GM21526 (cell line): ENCODE measurements around the gene KLHL22.
A peak's percentile ranks its signal among the peaks of the same experiment; 100 is the strongest.
"Not testable (repeated sequence)": the region's sequence is repeated elsewhere in the genome, so short reads cannot be mapped to it uniquely, and the experiment has no call there.

ENCODE experiments used
- ATAC-seq: cut with Tn5 transposase; IDR thresholded peaks from one replicate; pipeline ENCODE4 v1.9.1; 2021; ENCODE audit warnings: moderate library complexity; ENCODE audit not compliant: unreplicated experiment, low FRiP score

The KLHL22 gene

DNA sequence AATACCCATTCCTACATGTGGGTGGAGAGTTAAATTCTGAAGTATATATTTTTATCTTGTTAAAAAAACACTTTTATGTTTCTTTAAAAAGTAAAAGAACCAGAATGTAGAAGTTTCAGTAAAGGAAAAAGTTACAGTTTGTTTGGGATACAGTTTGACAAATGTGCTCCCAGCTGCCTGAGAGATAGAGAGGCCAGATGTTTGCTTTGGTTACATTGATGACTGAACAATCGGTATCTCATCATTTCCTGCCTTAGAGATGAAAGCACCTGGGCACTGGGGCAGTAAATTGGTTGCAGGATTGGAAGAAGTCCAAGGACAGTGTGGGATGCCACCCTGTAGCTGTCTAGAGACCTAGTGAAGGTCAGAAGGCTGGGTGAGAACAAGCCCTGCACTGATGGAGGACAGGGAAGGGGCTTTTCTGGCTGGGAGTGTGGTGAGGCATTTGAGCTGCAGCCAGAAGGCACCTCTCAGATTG, 28.4 kb upstream of the KLHL22 start:
- no peak for ATAC-seq

- ATAC-seq, result no peak
Observed at GRCh38 chr22:20523086-20523983, 27.7 kb upstream of the KLHL22 start.

DNA sequence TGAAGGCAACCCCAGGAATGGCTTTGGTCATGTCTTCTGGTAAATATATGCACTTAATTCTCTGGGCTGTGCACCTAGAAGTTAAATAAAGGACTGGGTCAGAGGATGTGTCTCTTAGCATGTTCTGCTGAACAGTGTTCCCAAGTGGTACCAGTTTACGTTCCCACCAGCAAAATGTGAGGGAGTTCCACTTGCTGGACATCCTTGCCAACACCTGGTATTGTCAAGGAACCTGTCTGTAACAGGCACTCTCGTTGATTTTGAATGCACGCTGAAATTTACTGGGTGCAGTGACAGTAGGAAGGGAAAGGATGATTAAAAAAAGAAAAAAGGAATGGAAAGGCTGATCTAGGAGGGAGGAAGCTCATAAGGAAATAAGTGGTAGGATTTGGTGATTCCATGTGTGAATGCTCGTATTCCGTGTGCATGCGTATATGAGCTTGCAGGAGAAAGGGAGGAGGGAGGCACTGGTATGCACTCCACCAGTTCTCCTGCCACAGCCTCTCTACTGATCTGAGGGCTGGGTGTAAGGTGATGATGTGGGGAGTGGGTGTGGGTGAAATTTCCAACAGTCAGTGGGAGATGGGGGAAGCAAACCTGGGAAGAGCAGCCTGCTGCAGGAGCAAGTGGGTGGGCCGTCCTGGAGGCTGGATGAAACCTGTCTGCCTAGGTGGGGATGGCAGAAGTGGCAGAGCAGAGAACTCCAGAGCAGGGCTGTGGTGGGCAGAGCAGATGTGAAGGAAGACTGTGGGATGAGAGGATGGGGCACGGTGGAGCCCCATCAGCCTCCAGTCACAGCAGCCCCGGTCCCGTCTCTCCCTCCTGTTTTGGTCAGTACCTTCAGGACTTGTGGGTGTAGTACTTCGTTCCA, 26.8 kb upstream of the KLHL22 start:
- ATAC-seq, result no peak

DNA sequence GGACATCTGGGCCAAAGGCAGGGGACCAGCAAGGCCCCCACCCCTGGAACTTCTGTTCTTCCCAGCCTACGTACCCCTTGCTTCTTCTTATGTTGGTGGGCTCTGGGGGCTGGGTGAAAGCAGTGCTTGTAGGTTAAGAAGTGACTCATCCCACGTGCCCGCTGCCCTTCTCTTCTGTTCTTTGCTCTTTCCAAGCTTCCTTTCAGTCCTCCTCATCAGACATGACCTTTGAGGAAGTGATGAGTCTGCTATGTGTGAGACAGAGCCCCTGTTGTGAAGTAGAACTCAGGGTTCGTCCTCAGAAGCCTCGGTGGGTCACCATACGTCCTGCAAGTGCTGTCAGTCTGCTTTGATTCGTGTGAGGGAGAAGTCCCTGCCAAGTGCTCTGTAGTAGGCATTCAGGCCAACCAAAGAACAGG, 24.5 kb upstream of the KLHL22 start:
- no peak for ATAC-seq

GRCh38 chr22:20519558-20519957, 24.0 kb upstream of the KLHL22 start:
- ATAC-seq, result no peak

DNA sequence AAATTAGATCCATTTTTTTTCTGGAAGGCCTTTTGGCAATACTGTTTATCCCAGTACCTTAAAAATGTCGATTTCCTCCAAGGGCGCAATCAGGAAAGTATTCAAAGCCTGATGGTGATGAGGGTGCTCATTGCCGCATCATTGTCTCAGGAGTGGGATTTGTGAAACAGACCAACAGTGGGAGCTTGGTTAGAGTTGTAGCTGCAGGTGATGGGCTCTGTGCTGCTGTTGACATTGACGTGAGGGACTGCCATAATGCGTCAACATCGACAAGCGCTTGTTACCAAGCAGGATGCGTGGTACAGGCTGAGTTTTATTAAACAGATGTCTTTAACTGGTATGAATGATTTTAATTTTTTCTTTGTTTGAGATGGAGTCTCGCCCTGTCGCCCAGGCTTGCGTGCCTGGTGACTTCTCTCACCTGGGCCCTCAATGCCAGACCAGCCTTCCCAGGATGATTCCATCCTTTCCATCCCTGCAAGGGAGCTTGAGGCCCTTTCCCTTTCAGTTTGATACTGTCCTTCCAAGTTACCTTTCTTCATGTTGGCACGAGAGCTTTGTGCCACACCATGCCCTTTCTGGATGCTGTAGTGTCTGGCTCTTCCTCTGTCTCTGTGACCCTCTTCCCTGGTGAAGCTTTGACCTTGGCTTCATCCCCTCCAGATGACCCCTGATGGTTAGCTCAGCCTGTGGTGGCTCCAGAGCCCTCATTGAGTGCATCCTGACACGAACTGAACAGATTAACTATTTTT, 22.4 kb upstream of the KLHL22 start:
- ATAC-seq, result no peak

GRCh38 chr22:20517422-20517821, 21.8 kb upstream of the KLHL22 start:
- no peak for ATAC-seq

- ATAC-seq, result no peak
Observed at GRCh38 chr22:20516399-20516798, 20.8 kb upstream of the KLHL22 start.

GRCh38 chr22:20514658-20515406, 19.2 kb upstream of the KLHL22 start:
- ATAC-seq, result no peak

DNA sequence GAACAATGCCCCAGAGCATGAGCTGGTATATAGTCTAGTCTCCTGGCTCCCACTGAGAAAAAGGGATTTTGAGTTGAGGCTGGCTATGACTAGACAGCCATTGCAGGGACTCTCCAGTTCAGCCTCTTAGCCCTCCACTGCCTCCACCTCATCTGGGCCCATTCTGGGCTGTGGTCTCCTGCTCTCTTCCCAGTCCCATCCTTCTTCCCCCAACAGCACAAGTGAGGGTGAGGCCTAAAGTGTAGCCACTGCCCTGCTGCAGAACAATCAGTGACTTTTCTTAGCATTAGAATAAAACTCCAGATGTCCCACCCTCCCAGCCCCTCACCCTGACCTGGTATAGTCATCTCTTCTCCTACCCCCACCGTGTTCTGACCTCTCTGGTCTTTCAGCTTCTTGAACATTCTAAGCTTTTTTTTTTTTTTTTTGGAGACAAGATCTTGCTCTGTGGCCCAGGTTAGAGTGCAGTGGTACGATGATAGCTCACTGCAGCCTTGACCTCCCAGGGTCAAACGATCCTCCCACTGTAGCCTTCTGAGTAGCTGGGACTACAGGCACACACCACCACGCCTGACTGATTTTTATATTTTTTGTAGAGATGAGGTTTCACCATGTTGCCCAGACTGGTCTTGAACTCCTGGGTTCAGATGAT, 16.1 kb upstream of the KLHL22 start:
- ATAC-seq, result no peak

GRCh38 chr22:20510811-20511577, 15.4 kb upstream of the KLHL22 start:
- no peak for ATAC-seq

DNA sequence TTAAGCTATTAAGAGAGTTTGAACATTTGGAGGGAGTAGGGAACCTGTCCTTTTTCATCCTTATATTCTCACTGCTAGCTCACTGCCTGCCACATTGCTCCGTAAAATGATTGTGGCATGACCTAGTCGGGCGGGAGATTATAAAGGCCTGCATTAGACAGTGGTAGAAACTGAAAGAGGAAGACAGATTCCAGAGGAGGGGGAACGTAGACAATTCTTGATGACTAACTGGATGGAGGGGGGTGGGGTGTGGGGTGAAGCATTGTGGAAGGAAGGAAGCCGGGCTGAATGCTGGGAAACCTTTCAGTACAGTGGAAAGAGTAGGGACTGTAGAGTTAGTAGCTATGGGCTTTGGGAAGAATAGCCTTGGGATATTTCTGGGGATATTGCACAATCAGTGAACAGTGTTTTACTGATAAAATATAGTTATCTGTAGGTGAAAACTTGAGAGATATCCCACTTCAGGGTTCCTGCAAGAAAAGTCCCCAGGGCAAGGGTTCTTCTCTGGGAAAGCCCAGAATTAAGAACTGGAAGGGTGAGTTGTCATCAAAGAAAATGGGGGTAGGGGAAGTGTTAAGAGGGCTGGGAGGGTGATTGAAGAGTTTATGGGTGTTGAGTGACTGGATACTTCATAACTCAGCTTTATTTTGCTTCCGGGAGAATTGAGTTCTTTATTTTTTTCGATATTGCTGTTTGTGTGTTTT, 13.9 kb upstream of the KLHL22 start:
- ATAC-seq, result no peak

GRCh38 chr22:20508815-20509271, 13.2 kb upstream of the KLHL22 start:
- ATAC-seq, result no peak

DNA sequence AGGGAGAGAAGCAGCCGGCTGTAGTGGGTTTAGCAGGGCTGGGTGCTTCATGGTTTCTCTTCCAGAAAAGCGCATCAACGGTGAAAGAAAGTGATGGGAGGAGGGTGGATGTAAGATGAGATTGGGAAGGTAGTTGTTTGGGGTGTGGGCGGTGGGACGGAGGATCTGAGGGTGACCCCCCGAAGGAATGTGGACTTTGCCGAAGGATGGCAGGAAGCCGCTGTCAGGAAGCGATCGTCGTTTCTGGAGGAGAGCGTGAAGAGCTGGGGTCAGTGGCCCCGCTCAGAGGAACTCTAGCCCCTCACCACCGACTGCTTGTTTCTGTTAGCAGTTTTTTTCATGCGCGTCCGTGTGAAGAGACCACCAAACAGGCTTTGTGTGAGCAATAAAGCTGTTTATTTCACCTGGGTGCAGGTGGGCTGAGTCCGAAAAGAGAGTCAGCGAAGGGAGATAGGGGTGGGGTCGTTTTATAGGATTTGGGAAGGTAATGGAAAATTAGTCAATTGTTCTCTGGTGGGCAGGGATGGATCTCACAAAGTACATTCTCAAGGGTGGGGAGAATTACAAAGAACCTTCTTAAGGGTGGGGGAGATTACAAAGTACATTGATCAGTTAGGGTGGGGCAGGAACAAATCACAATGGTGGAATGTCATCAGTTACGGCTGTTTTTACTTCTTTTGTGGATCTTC, 12.6 kb upstream of the KLHL22 start:
- not testable (repeated sequence) for ATAC-seq

DNA sequence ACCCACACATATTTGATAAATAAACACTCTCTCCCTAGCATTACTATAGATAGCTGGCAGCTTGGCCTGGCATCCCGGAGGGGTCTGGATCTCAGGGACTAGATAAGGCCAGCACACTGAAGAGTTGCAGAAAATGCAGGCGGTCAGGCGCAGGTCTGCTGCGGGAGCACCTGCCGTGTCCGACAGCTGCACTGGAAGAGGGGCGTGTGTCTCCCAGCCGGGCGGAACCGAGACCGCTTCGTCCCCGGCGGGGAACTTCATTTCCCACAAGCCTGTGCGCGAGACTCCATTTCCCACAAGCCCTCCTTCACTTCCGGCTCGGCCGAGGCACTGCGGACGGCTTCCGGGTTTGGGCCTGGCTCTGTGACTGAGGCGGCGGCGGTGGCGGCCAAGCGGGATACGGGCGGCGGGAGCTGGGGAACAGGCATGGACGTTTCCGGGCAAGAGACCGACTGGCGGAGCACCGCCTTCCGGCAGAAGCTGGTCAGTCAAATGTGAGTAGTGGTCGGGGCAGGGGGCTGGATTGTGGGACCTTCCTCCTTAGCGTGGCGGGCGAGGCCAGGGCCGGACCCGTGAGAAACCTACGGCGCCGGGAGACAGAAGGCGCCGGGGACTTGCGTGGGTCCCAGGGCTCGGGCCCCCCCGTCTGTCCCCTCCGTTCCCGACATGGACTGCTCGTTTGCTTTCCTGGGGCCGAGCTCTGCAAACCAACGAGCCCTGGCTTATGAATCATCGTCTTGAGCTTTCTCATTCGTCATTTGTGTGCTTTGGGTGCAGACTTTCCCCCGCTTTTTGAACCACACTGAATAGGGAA, 11.9 kb upstream of the KLHL22 start, which contains the start of gene MED15:
Gene MED15, plus strand, starts transcription at position 358 of the 814 bp plus-strand sequence. Its CDS starts 69 bp downstream, at position 427.
- peak; percentile 67 for ATAC-seq

- ATAC-seq, result no peak
Observed at GRCh38 chr22:20506543-20507252, 11.1 kb upstream of the KLHL22 start.
